GM23338 (cell line): ENCODE measurements around the gene SEMA3E. TPM values are rescaled to one million over a fixed set of nuclear protein-coding genes. Genes with fewer than 3 reads are reported as not detected.

Experiments used
- ATAC-seq: fragments of 200-7000 bp; cut with Tn5 transposase; 3 replicates; pipeline ENCODE4 v1.9.1; 2020
- DNase-seq: peaks from one replicate; pipeline ENCODE4 v3.0.0-alpha.2; 2015; ENCODE audit warnings: low spot score
- H2AFZ ChIP-seq: fragments of 200-600 bp; sonication (generic); 2 replicates; pipeline ENCODE4 v1.8.0; 2016; ENCODE audit warnings: antibody characterized with exemption, mild to moderate bottlenecking, moderate library complexity
- H3F3A ChIP-seq: fragments of 200-600 bp; sonication (generic); replicated peaks from 2 replicates; pipeline ENCODE4 v1.8.0; 2017; ENCODE audit warnings: antibody characterized with exemption, mixed run types, low read depth
- H3K27ac ChIP-seq: fragments of 200-600 bp; sonication (generic); 2 replicates; pipeline ENCODE4 v1.6.1; 2016; ENCODE audit warnings: low read depth
- H3K27me3 ChIP-seq: fragments of 200-600 bp; sonication (generic); 2 replicates; pipeline ENCODE4 v1.8.0; 2016; ENCODE audit warnings: mild to moderate bottlenecking, mixed run types, moderate library complexity; ENCODE audit not compliant: insufficient read depth
- H3K36me3 ChIP-seq: fragments of 200-600 bp; sonication (generic); 2 replicates; pipeline ENCODE4 v1.8.0; 2016; ENCODE audit warnings: mild to moderate bottlenecking; ENCODE audit not compliant: insufficient read depth
- H3K4me1 ChIP-seq: fragments of 200-600 bp; sonication (generic); 2 replicates; pipeline ENCODE4 v1.8.0; 2016; ENCODE audit warnings: mild to moderate bottlenecking, moderate library complexity; ENCODE audit not compliant: insufficient read depth
- H3K4me2 ChIP-seq: fragments of 200-600 bp; sonication (generic); 2 replicates; pipeline ENCODE4 v1.7.1; 2017; ENCODE audit warnings: mixed run types
- H3K4me3 ChIP-seq: fragments of 200-600 bp; sonication (generic); 2 replicates; pipeline ENCODE4 v1.6.1; 2016; ENCODE audit warnings: mixed run types
- H3K79me2 ChIP-seq: fragments of 200-600 bp; sonication (generic); replicated peaks from 2 replicates; pipeline ENCODE4 v1.8.0; 2017; ENCODE audit warnings: mild to moderate bottlenecking; ENCODE audit not compliant: insufficient read depth
- H3K9me2 ChIP-seq: fragments of 200-600 bp; sonication (generic); 2 replicates; pipeline ENCODE4 v1.8.0; 2017; ENCODE audit not compliant: insufficient read depth
- H4K20me1 ChIP-seq: fragments of 200-600 bp; sonication (generic); replicated peaks from 2 replicates; pipeline ENCODE4 v1.8.0; 2017; ENCODE audit warnings: mild to moderate bottlenecking; ENCODE audit not compliant: insufficient read depth
- H3K27ac Mint-ChIP-seq: 2 replicates; pipeline ENCODE4 v1.8.0; 2020; ENCODE audit warnings: inconsistent platforms, mild to moderate bottlenecking, moderate library complexity, mixed read lengths
- H3K27me3 Mint-ChIP-seq: 3 replicates; pipeline ENCODE4 v1.8.0; 2022; ENCODE audit warnings: low read depth, mild to moderate bottlenecking, moderate library complexity, mixed read lengths, inconsistent platforms; ENCODE audit not compliant: insufficient read depth, poor library complexity
- H3K36me3 Mint-ChIP-seq: 3 replicates; pipeline ENCODE4 v1.8.0; 2021; ENCODE audit warnings: low read depth, mild to moderate bottlenecking, inconsistent platforms, moderate library complexity, mixed read lengths
- H3K4me1 Mint-ChIP-seq: 3 replicates; pipeline ENCODE4 v1.8.0; 2020; ENCODE audit warnings: mild to moderate bottlenecking, inconsistent platforms, mixed read lengths
- H3K4me3 Mint-ChIP-seq: 3 replicates; pipeline ENCODE4 v1.8.0; 2021; ENCODE audit warnings: moderate library complexity, mild to moderate bottlenecking, inconsistent platforms, mixed read lengths
- H3K9me3 Mint-ChIP-seq: 3 replicates; pipeline ENCODE4 v1.8.0; 2020; ENCODE audit warnings: moderate library complexity, mild to moderate bottlenecking, inconsistent platforms, mixed read lengths
- CREB1 ChIP-seq: fragments of 250-450 bp; sonication (Bioruptor Pico); IDR thresholded peaks from 2 replicates; pipeline ENCODE4 v1.5.0; 2020; ENCODE audit warnings: low read depth, mild to moderate bottlenecking, moderate library complexity
- JUNB ChIP-seq: IDR thresholded peaks from one replicate; pipeline ENCODE4 v1.6.1; 2016; ENCODE audit warnings: antibody characterized with exemption; ENCODE audit not compliant: unreplicated experiment
- POLR2AphosphoS5 ChIP-seq: IDR thresholded peaks from 2 replicates; pipeline ENCODE4 v1.6.1; 2016; ENCODE audit warnings: antibody characterized with exemption, low read depth
- STAT1 ChIP-seq: IDR thresholded peaks from one replicate; pipeline ENCODE4 v1.6.1; 2016; ENCODE audit warnings: antibody characterized with exemption; ENCODE audit not compliant: unreplicated experiment
- ZNF331 ChIP-seq: fragments of 250-450 bp; sonication (Bioruptor Pico); IDR thresholded peaks from 2 replicates; pipeline ENCODE4 v1.5.0; 2020; ENCODE audit warnings: low read depth, mild to moderate bottlenecking, moderate library complexity
- polyA plus RNA-seq: library from polyadenylated mRNA; unstranded; fragments of >200 nt; fragmentation: Nextera tagmentation; extraction: Ambion mirVana; gene quantifications from 2 replicates; pipeline ENCODE4 v1.2.1, GENCODE V29; 2016
- total RNA-seq: library from RNA; depleted of rRNA; stranded (reverse); fragments of >200 nt; shearing (Covaris generic); gene quantifications from 2 replicates; pipeline ENCODE4 v1.2.3, GENCODE V29; 2014
- TF ChIP-seq, protein P1 (sequence below): fragments of 250-450 bp; sonication (Bioruptor Pico); IDR thresholded peaks from 2 replicates; pipeline ENCODE4 v1.5.0; 2020; ENCODE audit warnings: mild to moderate bottlenecking, moderate library complexity
- TF ChIP-seq, protein P2 (sequence below): IDR thresholded peaks from 2 replicates; pipeline ENCODE4 v1.6.1; 2016; ENCODE audit warnings: antibody characterized with exemption

SEMA3E gene
- total and polyA plus RNA-seq, 2 experiments from 2014 or later, result 5.4 to 15.7 TPM

DNA sequence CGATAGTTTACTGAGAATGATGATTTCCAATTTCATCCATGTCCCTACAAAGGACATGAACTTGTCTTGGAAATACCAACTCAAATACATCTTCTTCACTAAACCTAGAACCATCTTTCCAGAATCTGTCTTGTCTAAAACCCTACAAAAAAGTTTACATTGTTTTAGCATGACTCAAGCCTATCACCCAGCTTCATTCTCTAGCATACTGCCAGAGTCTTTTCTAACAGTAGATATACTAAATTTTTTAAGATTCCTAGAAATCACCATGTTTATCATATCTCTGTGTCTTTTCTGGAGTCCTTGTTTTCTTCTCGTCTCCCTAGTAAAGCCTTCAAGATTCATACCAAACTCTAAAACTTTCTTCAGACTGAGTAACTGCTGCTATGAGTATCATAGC, 129.7 kb downstream of the SEMA3E start:
- no peaks in the 10 kb centered on the region for H3K27me3 ChIP-seq
- DNase-seq (no peak), ATAC-seq (no peak)
- no peaks in the 10 kb centered on the region for H3K79me2 ChIP-seq
- peaks cover 20% of the 10 kb centered on the region for H3K4me1 Mint-ChIP-seq
- no peak overlapping the region for H3K4me2 ChIP-seq
- no peaks in the 10 kb centered on the region; the same call in 2 of the 3 replicates for H3K36me3 Mint-ChIP-seq
- H3K9me2 ChIP-seq, result 0 out of 2 replicates have a peak, but pooled peaks cover 7% of the 10 kb centered on the region
- no peak overlapping the region for H3K4me3 ChIP-seq
- H4K20me1 ChIP-seq, result no peaks in the 10 kb centered on the region
- H3K9me3 Mint-ChIP-seq, result no peaks in the 10 kb centered on the region
- H3K36me3 ChIP-seq, result no peaks in the 10 kb centered on the region
- no peak overlapping the region for H2AFZ ChIP-seq
- no peak overlapping the region for H3K27ac ChIP-seq
- TF ChIP-seq POLR2AphosphoS5, result no peak
- no peak for TF ChIP-seq ZNF331 (CRISPR knock-in tag)
- TF ChIP-seq STAT1, result no peak
- no peak for TF ChIP-seq CREB1
- TF ChIP-seq, protein P1, sequence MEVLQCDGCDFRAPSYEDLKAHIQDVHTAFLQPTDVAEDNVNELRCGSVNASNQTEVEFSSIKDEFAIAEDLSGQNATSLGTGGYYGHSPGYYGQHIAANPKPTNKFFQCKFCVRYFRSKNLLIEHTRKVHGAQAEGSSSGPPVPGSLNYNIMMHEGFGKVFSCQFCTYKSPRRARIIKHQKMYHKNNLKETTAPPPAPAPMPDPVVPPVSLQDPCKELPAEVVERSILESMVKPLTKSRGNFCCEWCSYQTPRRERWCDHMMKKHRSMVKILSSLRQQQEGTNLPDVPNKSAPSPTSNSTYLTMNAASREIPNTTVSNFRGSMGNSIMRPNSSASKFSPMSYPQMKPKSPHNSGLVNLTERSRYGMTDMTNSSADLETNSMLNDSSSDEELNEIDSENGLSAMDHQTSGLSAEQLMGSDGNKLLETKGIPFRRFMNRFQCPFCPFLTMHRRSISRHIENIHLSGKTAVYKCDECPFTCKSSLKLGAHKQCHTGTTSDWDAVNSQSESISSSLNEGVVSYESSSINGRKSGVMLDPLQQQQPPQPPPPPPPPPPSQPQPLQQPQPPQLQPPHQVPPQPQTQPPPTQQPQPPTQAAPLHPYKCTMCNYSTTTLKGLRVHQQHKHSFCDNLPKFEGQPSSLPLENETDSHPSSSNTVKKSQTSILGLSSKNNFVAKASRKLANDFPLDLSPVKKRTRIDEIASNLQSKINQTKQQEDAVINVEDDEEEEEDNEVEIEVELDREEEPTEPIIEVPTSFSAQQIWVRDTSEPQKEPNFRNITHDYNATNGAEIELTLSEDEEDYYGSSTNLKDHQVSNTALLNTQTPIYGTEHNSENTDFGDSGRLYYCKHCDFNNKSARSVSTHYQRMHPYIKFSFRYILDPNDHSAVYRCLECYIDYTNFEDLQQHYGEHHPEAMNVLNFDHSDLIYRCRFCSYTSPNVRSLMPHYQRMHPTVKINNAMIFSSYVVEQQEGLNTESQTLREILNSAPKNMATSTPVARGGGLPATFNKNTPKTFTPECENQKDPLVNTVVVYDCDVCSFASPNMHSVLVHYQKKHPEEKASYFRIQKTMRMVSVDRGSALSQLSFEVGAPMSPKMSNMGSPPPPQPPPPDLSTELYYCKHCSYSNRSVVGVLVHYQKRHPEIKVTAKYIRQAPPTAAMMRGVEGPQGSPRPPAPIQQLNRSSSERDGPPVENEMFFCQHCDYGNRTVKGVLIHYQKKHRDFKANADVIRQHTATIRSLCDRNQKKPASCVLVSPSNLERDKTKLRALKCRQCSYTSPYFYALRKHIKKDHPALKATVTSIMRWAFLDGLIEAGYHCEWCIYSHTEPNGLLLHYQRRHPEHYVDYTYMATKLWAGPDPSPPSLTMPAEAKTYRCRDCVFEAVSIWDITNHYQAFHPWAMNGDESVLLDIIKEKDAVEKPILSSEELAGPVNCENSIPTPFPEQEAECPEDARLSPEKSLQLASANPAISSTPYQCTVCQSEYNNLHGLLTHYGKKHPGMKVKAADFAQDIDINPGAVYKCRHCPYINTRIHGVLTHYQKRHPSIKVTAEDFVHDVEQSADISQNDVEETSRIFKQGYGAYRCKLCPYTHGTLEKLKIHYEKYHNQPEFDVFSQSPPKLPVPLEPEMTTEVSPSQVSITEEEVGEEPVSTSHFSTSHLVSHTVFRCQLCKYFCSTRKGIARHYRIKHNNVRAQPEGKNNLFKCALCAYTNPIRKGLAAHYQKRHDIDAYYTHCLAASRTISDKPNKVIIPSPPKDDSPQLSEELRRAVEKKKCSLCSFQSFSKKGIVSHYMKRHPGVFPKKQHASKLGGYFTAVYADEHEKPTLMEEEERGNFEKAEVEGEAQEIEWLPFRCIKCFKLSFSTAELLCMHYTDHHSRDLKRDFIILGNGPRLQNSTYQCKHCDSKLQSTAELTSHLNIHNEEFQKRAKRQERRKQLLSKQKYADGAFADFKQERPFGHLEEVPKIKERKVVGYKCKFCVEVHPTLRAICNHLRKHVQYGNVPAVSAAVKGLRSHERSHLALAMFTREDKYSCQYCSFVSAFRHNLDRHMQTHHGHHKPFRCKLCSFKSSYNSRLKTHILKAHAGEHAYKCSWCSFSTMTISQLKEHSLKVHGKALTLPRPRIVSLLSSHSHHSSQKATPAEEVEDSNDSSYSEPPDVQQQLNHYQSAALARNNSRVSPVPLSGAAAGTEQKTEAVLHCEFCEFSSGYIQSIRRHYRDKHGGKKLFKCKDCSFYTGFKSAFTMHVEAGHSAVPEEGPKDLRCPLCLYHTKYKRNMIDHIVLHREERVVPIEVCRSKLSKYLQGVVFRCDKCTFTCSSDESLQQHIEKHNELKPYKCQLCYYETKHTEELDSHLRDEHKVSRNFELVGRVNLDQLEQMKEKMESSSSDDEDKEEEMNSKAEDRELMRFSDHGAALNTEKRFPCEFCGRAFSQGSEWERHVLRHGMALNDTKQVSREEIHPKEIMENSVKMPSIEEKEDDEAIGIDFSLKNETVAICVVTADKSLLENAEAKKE (CRISPR knock-in tag), result no peak
- TF ChIP-seq, protein P2, sequence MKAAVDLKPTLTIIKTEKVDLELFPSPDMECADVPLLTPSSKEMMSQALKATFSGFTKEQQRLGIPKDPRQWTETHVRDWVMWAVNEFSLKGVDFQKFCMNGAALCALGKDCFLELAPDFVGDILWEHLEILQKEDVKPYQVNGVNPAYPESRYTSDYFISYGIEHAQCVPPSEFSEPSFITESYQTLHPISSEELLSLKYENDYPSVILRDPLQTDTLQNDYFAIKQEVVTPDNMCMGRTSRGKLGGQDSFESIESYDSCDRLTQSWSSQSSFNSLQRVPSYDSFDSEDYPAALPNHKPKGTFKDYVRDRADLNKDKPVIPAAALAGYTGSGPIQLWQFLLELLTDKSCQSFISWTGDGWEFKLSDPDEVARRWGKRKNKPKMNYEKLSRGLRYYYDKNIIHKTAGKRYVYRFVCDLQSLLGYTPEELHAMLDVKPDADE, result no peak
- TF ChIP-seq JUNB, result no peak
- H3K27ac Mint-ChIP-seq, result no peak overlapping the region
- H3F3A ChIP-seq, result no peaks in the 10 kb centered on the region
- no peak overlapping the region for H3K4me3 Mint-ChIP-seq
- no peaks in the 10 kb centered on the region for H3K27me3 Mint-ChIP-seq
- peaks cover 19% of the 10 kb centered on the region for H3K4me1 ChIP-seq
